Measurements from ENCODE around the gene PRIM2.
"Not testable (repeated sequence)": the region's sequence is repeated elsewhere in the genome, so short reads cannot be mapped to it uniquely, and the experiment has no call there.

The PRIM2 gene

GRCh38 chr6:57488551-57488950 is 171.1 kb downstream of the PRIM2 start:
- not testable (repeated sequence) for DNase-seq (ENCODE audit: low read depth, low spot score); H3K4me1 ChIP-seq (ENCODE audit: insufficient read depth, insufficient read length); H3K36me3 ChIP-seq (ENCODE audit: insufficient read depth, insufficient read length, low read length); H3K9me3 ChIP-seq (ENCODE audit: insufficient read depth, low read length); H3K9ac ChIP-seq (ENCODE audit: insufficient read length, low read depth); H3K4me3 ChIP-seq (ENCODE audit: insufficient read length, low read depth); H3K27me3 ChIP-seq (ENCODE audit: insufficient read depth, insufficient read length)

DNA sequence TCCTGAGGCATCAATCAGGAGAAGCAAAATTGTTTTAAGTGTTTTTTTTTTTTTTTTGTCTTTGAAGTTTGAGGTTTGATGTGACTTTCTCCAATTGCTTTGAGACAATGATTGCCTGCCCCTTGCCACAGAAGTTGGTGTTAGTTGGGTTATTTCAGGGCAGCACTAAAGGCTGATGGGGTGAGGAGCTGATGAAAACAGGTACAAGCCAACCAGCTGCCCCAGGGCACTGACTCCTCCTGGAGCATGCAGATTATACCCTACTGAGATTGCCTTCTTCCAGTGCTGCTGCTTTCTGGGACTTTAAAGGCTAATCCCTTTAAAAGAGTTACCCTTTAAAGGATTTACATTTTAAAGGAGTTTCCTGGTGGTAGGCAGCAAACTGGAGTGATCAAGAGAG is 172.5 kb downstream of the PRIM2 start:
- DNase-seq (ENCODE audit: low read depth, low spot score): peak; percentile 49
- H3K9me3 ChIP-seq (ENCODE audit: insufficient read depth, low read length); H3K4me1 ChIP-seq (ENCODE audit: insufficient read depth, insufficient read length); H3K27me3 ChIP-seq (ENCODE audit: insufficient read depth, insufficient read length); H3K4me3 ChIP-seq (ENCODE audit: insufficient read length, low read depth); H3K36me3 ChIP-seq (ENCODE audit: insufficient read depth, insufficient read length, low read length); H3K9ac ChIP-seq (ENCODE audit: insufficient read length, low read depth): not testable (repeated sequence)

DNA sequence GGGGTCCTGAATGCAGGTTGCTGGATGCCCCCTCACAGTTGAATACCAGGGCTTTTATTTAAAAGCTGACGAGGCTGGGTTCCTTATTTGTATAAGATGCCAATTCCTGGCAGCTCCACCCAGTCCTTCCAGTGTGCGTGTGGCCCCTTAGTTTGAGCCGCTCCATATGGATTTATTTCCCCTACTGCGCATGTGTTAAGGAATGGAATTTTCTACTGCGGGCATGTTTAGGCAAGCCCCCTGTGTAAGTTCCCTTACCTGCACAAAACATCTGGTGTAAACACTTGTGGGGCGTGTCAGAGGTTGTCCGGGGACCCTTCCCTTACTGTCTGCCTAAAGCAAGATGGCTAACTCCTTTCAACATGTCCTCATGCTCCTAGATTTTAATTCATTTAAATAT is 174.4 kb downstream of the PRIM2 start:
- H3K4me3 ChIP-seq (ENCODE audit: insufficient read length, low read depth); H3K4me1 ChIP-seq (ENCODE audit: insufficient read depth, insufficient read length); H3K9me3 ChIP-seq (ENCODE audit: insufficient read depth, low read length); H3K36me3 ChIP-seq (ENCODE audit: insufficient read depth, insufficient read length, low read length); H3K9ac ChIP-seq (ENCODE audit: insufficient read length, low read depth); H3K27me3 ChIP-seq (ENCODE audit: insufficient read depth, insufficient read length); DNase-seq (ENCODE audit: low read depth, low spot score): not testable (repeated sequence)

DNA sequence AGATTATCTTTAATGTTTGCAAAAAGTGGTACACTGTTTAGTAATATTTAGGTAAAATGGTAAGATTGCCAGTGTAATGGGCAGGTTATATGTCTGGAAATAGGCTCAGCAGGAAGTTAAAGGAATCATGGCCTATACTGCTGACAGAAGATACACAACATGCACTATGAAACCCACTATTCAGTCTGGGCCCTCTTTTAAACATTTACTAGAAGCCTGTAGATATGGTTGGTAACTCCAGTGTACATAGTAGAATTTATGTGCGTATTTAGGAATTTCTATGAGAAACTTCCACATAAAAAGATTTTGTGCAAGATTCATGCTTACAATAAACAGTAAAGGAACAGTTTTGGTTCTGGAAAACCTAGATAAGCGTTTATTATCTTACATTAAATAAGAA is 178.8 kb downstream of the PRIM2 start:
- H3K36me3 ChIP-seq (ENCODE audit: insufficient read depth, insufficient read length, low read length); H3K9ac ChIP-seq (ENCODE audit: insufficient read length, low read depth); H3K4me3 ChIP-seq (ENCODE audit: insufficient read length, low read depth); H3K4me1 ChIP-seq (ENCODE audit: insufficient read depth, insufficient read length); H3K9me3 ChIP-seq (ENCODE audit: insufficient read depth, low read length); DNase-seq (ENCODE audit: low read depth, low spot score); H3K27me3 ChIP-seq (ENCODE audit: insufficient read depth, insufficient read length): not testable (repeated sequence)

- not testable (repeated sequence) for H3K27me3 ChIP-seq (ENCODE audit: insufficient read depth, insufficient read length); DNase-seq (ENCODE audit: low read depth, low spot score); H3K4me1 ChIP-seq (ENCODE audit: insufficient read depth, insufficient read length); H3K9ac ChIP-seq (ENCODE audit: insufficient read length, low read depth); H3K4me3 ChIP-seq (ENCODE audit: insufficient read length, low read depth); H3K36me3 ChIP-seq (ENCODE audit: insufficient read depth, insufficient read length, low read length); H3K9me3 ChIP-seq (ENCODE audit: insufficient read depth, low read length)
Measured at GRCh38 chr6:57500368-57501021, 183.1 kb downstream of the PRIM2 start.

DNA sequence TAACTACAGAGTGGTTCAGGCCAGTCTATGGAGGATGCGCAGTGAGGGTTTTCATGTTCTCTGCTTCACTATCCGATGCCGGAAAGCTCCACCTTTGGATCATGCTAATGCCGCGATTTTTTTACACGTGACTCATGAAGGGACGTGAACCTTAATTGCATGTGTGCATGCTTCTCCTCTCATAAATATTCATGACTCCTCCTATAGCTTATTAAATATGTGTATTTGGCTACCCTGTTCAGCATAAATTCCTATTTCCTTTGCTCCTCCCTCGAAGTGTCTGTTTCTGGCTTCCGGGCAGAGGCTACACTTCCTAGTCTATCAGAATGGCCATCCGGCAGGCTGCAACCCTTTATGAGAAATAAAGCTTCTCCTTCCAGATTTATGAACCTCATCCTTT is 185.0 kb downstream of the PRIM2 start:
- H3K4me3 ChIP-seq (ENCODE audit: insufficient read length, low read depth): not testable (repeated sequence)

GRCh38 chr6:57505251-57505650 is 187.8 kb downstream of the PRIM2 start:
- H3K36me3 ChIP-seq (ENCODE audit: insufficient read depth, insufficient read length, low read length); DNase-seq (ENCODE audit: low read depth, low spot score); H3K9me3 ChIP-seq (ENCODE audit: insufficient read depth, low read length); H3K4me3 ChIP-seq (ENCODE audit: insufficient read length, low read depth); H3K9ac ChIP-seq (ENCODE audit: insufficient read length, low read depth); H3K27me3 ChIP-seq (ENCODE audit: insufficient read depth, insufficient read length); H3K4me1 ChIP-seq (ENCODE audit: insufficient read depth, insufficient read length): not testable (repeated sequence)

More for the DNA sequence above, 185.0 kb downstream of the PRIM2 start:
- H3K4me1 ChIP-seq (ENCODE audit: insufficient read depth, insufficient read length); H3K27me3 ChIP-seq (ENCODE audit: insufficient read depth, insufficient read length); H3K9ac ChIP-seq (ENCODE audit: insufficient read length, low read depth); DNase-seq (ENCODE audit: low read depth, low spot score); H3K36me3 ChIP-seq (ENCODE audit: insufficient read depth, insufficient read length, low read length); H3K9me3 ChIP-seq (ENCODE audit: insufficient read depth, low read length): not testable (repeated sequence)

DNA sequence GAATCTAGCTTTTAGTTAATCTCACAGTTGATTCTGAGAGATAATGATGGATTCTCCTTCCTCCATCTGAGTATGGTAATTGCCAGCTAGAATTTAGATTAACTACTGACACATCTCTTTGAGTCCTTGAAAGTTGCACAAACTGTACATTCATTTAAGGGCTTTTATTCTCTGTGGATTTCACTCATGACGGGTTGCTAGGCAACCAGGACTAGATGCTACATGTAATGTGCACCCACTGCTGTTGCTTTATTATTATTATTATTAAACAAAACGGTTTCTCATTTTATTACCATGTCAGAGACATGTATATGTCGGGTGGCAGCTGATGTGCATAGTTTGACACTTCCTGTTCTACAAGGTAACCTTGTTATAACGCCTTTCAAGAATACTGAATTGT is 193.0 kb downstream of the PRIM2 start:
- H3K4me1 ChIP-seq (ENCODE audit: insufficient read depth, insufficient read length); H3K27me3 ChIP-seq (ENCODE audit: insufficient read depth, insufficient read length); H3K9ac ChIP-seq (ENCODE audit: insufficient read length, low read depth); H3K4me3 ChIP-seq (ENCODE audit: insufficient read length, low read depth); H3K36me3 ChIP-seq (ENCODE audit: insufficient read depth, insufficient read length, low read length); DNase-seq (ENCODE audit: low read depth, low spot score); H3K9me3 ChIP-seq (ENCODE audit: insufficient read depth, low read length): not testable (repeated sequence)

DNA sequence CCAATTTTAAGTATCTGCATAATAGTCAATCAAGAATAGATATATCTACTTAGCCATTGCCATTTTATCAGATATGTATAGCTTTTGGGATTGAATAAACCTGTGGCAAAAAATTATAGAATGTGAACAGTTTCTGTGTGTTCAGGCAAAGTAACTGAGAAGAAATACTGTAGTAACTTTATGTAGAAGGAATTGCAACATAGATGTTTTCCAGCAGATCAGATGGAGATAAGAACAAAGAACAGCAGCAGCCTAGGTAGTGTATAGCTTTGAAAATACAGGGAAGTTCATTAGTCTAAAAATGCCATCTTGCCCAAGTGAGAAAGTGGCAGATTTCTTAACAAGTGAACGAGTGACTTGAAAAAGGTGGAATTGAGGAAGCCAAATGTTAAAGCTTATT is 197.7 kb downstream of the PRIM2 start:
- not testable (repeated sequence) for H3K4me1 ChIP-seq (ENCODE audit: insufficient read depth, insufficient read length); H3K9ac ChIP-seq (ENCODE audit: insufficient read length, low read depth); DNase-seq (ENCODE audit: low read depth, low spot score); H3K36me3 ChIP-seq (ENCODE audit: insufficient read depth, insufficient read length, low read length); H3K4me3 ChIP-seq (ENCODE audit: insufficient read length, low read depth); H3K9me3 ChIP-seq (ENCODE audit: insufficient read depth, low read length); H3K27me3 ChIP-seq (ENCODE audit: insufficient read depth, insufficient read length)

DNA sequence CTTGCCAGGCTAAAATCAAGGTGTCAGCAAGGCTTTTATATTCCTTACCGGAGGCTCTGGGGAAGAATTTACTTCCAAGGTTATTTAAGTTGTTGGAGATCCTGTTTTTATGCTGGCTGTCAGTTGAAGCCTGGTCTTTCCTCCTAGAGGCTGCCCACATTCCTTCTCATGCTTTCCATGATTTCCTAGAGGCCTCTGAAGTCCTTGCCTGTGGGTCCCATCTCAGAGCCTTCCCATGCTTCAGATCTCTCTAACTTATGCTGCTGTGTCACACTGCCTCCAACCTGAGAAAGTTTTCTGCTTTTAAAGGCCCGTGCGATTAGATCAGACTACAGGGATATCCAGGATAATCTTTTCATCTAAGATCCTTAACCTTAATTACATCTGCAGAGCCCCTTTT is 198.4 kb downstream of the PRIM2 start:
- not testable (repeated sequence) for H3K36me3 ChIP-seq (ENCODE audit: insufficient read depth, insufficient read length, low read length); H3K4me3 ChIP-seq (ENCODE audit: insufficient read length, low read depth); H3K9me3 ChIP-seq (ENCODE audit: insufficient read depth, low read length); H3K9ac ChIP-seq (ENCODE audit: insufficient read length, low read depth); H3K27me3 ChIP-seq (ENCODE audit: insufficient read depth, insufficient read length); H3K4me1 ChIP-seq (ENCODE audit: insufficient read depth, insufficient read length); DNase-seq (ENCODE audit: low read depth, low spot score)

- H3K9me3 ChIP-seq (ENCODE audit: insufficient read depth, low read length); H3K4me3 ChIP-seq (ENCODE audit: insufficient read length, low read depth); DNase-seq (ENCODE audit: low read depth, low spot score); H3K36me3 ChIP-seq (ENCODE audit: insufficient read depth, insufficient read length, low read length); H3K4me1 ChIP-seq (ENCODE audit: insufficient read depth, insufficient read length); H3K27me3 ChIP-seq (ENCODE audit: insufficient read depth, insufficient read length); H3K9ac ChIP-seq (ENCODE audit: insufficient read length, low read depth): not testable (repeated sequence)
Measured at GRCh38 chr6:57516776-57517175, 199.3 kb downstream of the PRIM2 start.

DNA sequence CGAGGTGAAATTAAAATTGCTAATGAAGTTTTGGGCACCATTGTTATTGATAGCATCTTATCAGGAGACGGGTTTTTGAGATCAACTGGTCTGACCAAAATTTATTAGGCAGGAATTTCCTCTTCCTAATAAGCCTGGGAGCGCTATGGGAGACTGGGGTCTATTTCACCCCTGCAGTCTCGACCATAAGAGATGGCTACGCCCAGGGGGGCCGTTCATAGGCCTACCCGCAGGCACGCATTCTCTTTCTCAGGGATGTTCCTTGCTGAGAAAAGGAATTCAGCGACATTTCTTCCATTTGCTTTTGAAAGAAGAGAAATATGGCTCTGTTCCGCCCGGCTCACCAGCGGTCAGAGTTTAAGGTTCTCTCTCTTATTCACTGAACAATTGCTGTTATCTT is 201.8 kb downstream of the PRIM2 start:
- H3K27me3 ChIP-seq (ENCODE audit: insufficient read depth, insufficient read length); H3K4me3 ChIP-seq (ENCODE audit: insufficient read length, low read depth); H3K36me3 ChIP-seq (ENCODE audit: insufficient read depth, insufficient read length, low read length); H3K9ac ChIP-seq (ENCODE audit: insufficient read length, low read depth); H3K9me3 ChIP-seq (ENCODE audit: insufficient read depth, low read length); H3K4me1 ChIP-seq (ENCODE audit: insufficient read depth, insufficient read length): not testable (repeated sequence)
- peak; percentile 38 for DNase-seq (ENCODE audit: low read depth, low spot score)

GRCh38 chr6:57521085-57521484 is 203.7 kb downstream of the PRIM2 start:
- H3K27me3 ChIP-seq (ENCODE audit: insufficient read depth, insufficient read length); H3K4me3 ChIP-seq (ENCODE audit: insufficient read length, low read depth); H3K9ac ChIP-seq (ENCODE audit: insufficient read length, low read depth); H3K4me1 ChIP-seq (ENCODE audit: insufficient read depth, insufficient read length); H3K9me3 ChIP-seq (ENCODE audit: insufficient read depth, low read length); DNase-seq (ENCODE audit: low read depth, low spot score); H3K36me3 ChIP-seq (ENCODE audit: insufficient read depth, insufficient read length, low read length): not testable (repeated sequence)

All from NT2/D1 (cell line).